WERI-Rb-1 (cell line): ENCODE data around the gene RIMBP2.

Experiments
- DNase-seq: peaks from one replicate; pipeline ENCODE4 v3.0.0-alpha.2; 2020
- H3K27ac ChIP-seq: fragments of 250-450 bp; sonication (Bioruptor Pico); 2 replicates; pipeline ENCODE4 v1.5.1; 2020; ENCODE audit warnings: mild to moderate bottlenecking, moderate library complexity
- H3K27me3 ChIP-seq: fragments of 250-450 bp; sonication (Bioruptor Pico); 2 replicates; pipeline ENCODE4 v1.5.1; 2021; ENCODE audit warnings: mild to moderate bottlenecking, low read depth, moderate library complexity; ENCODE audit not compliant: insufficient read depth, severe bottlenecking
- H3K36me3 ChIP-seq: fragments of 250-450 bp; sonication (Bioruptor Pico); 2 replicates; pipeline ENCODE4 v1.5.1; 2020; ENCODE audit warnings: mild to moderate bottlenecking, moderate library complexity
- H3K4me3 ChIP-seq: 2 replicates; pipeline ENCODE4 v1.5.1; 2011; ENCODE audit warnings: low read depth, mild to moderate bottlenecking, control low read depth, low read length
- H3K9me3 ChIP-seq: fragments of 250-450 bp; sonication (Bioruptor Pico); 2 replicates; pipeline ENCODE4 v1.5.1; 2021; ENCODE audit warnings: mild to moderate bottlenecking, moderate library complexity; ENCODE audit not compliant: severe bottlenecking
- CTCF ChIP-seq: IDR thresholded peaks from 2 replicates; pipeline ENCODE4 v1.5.1; 2011; ENCODE audit warnings: low read depth, mild to moderate bottlenecking, control low read depth, inconsistent platforms, low read length

RIMBP2 gene

GRCh38 chr12:130457215-130457614 lies 258.9 kb downstream of the RIMBP2 start:
- Histone ChIP-seq H3K27me3 (no peaks in the 10 kb centered on the region), H3K4me3 (no peak overlapping the region), H3K9me3 (no peaks in the 10 kb centered on the region), H3K27ac (no peak overlapping the region), H3K36me3 (no peaks in the 10 kb centered on the region; the same call in 1 of the 2 replicates)
- TF ChIP-seq CTCF, result no peak
- DNase-seq, result no peak

- no peak for TF ChIP-seq CTCF
- Histone ChIP-seq H3K27me3 (no peaks in the 10 kb centered on the region), H3K9me3 (no peaks in the 10 kb centered on the region), H3K36me3 (no peaks in the 10 kb centered on the region; the same call in 1 of the 2 replicates), H3K4me3 (no peak overlapping the region), H3K27ac (no peak overlapping the region)
- no peak for DNase-seq
These were observed 259.5 kb downstream of the RIMBP2 start for GRCh38 chr12:130456375-130457199.

GRCh38 chr12:130455161-130455560 lies 260.9 kb downstream of the RIMBP2 start:
- no peak for TF ChIP-seq CTCF
- no peaks in the 10 kb centered on the region for H3K9me3 ChIP-seq
- H3K27me3 ChIP-seq, result no peaks in the 10 kb centered on the region
- H3K36me3 ChIP-seq, result no peaks in the 10 kb centered on the region; the same call in 1 of the 2 replicates
- no peak for DNase-seq
- H3K27ac ChIP-seq, result no peak overlapping the region
- no peak overlapping the region for H3K4me3 ChIP-seq

GRCh38 chr12:130454296-130454695 lies 261.8 kb downstream of the RIMBP2 start:
- TF ChIP-seq CTCF, result no peak
- no peaks in the 10 kb centered on the region for H3K9me3 ChIP-seq
- no peaks in the 10 kb centered on the region; the same call in 1 of the 2 replicates for H3K36me3 ChIP-seq
- no peak overlapping the region for H3K4me3 ChIP-seq
- H3K27me3 ChIP-seq, result no peaks in the 10 kb centered on the region
- no peak overlapping the region for H3K27ac ChIP-seq
- no peak for DNase-seq

- no peak for DNase-seq
- Histone ChIP-seq H3K27ac (no peak overlapping the region), H3K36me3 (no peaks in the 10 kb centered on the region; the same call in none of the 2 replicates), H3K4me3 (no peak overlapping the region), H3K9me3 (no peaks in the 10 kb centered on the region), H3K27me3 (no peaks in the 10 kb centered on the region)
- no peak for TF ChIP-seq CTCF
These were observed 263.6 kb downstream of the RIMBP2 start for GRCh38 chr12:130452546-130452945.
